HG02678 (cell line): ENCODE data around the gene MC1R.
"Not testable (repeated sequence)": the region's sequence is repeated elsewhere in the genome, so short reads cannot be mapped to it uniquely, and the experiment has no call there.

Experiments
- ATAC-seq: cut with Tn5 transposase; IDR thresholded peaks from one replicate; pipeline ENCODE4 v1.9.1; 2021; ENCODE audit warnings: mild to moderate bottlenecking, moderate library complexity; ENCODE audit not compliant: unreplicated experiment

MC1R gene

DNA sequence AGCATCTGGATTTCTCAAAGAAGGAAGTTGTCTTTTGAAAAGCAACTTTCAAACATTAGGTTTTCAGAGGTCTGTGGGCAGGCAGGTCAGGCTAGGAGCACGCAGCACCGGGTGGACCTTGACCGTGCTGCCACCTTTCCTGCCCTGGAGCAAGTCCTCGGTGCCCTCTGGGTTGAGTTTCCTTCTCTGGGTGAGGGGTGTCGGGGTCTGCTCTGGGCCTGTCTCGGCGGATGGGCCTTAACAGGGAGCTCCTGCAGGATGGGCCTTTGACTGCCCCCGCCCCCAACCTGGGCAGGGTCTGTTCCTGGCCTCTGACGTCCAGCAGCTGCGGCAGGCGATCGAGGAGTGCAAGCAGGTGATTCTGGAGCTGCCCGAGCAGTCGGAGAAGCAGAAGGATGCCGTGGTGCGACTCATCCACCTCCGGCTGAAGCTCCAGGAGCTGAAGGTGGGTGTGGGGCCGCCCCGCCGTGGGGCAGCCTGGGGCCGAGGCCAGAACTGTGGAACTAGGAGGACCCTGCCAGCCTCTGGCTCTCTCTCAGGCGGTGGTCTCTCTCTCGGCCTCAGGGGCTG lies 38.6 kb downstream of the MC1R start:
- ATAC-seq = no peak

DNA sequence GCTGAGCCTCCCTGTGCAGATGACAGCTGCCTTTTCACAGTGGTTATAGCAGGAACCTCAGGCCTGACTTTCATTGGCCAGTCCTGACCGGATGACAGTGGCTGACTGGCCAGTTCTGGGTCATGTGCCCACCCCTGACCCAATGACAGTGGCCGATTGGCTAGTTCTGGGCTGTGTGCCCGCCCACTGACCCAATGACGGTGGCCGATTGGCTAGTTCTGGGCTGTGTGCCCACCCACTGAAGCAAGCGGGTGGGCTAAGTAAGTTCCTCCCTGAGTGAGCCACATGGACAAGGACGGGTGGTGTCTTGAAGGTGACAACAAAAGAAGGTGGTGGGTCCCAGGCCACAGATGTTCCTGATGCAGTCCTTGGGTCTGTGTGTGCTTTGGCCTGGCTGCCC lies 39.4 kb downstream of the MC1R start:
- ATAC-seq = no peak

DNA sequence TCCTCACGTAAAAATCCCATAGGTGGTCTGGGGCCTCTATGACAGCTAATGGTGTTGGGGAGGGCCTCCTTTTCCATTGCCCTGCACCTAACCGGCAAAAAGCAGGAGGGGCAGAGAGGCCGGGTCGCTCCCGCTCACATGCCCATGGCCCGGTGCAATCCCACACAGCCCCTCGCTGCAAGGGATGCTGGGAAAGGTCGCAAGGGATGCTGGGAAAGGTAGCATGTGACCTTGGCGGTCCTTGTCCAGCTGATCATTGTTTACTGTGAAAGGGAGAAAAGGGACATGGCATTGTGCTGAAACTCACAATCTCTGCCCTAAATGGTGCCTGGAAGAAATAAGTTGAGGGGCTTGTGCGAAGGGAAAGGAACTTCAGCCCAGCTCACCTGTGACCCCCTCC lies 39.9 kb downstream of the MC1R start:
- ATAC-seq = no peak

DNA sequence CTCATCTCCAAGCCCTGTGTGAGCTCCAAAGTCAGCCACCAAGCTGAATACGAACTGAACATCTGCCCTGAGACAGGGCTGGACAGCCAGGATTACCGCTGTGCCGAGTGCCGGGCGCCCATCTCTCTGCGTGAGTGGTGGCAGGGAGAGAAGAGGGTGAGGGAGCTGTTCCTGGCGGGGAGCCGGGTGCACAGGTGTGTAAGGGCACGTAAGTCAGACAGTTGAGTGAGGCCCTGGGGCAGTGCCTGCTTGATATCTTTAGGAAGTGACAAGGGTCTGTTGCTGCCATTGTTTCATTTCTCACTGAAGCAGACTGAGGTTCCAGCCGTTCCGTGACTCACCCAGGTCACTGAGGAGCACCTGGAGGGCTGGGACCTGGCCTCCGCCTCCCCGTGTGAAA lies 42.3 kb downstream of the MC1R start:
- no peak for ATAC-seq

DNA sequence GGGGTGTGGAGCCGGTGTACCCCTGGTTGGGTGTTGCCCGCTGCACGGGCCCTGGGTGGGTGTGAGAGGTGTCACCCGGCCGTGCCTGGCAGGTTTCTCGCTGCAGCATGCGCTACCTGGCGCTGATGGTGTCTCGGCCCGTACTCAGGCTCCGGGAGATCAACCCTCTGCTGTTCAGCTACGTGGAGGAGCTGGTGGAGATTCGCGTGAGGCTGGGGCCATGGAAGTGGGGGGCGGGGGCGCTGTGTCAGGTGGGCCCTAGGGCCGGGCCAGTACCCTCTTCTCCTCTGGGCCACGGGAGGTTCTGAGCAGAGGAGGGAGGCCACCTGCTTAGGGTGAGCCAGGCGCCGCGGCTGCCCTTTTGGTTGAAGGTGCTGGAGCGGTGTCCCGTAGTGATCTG lies 43.3 kb downstream of the MC1R start:
- ATAC-seq = no peak

DNA sequence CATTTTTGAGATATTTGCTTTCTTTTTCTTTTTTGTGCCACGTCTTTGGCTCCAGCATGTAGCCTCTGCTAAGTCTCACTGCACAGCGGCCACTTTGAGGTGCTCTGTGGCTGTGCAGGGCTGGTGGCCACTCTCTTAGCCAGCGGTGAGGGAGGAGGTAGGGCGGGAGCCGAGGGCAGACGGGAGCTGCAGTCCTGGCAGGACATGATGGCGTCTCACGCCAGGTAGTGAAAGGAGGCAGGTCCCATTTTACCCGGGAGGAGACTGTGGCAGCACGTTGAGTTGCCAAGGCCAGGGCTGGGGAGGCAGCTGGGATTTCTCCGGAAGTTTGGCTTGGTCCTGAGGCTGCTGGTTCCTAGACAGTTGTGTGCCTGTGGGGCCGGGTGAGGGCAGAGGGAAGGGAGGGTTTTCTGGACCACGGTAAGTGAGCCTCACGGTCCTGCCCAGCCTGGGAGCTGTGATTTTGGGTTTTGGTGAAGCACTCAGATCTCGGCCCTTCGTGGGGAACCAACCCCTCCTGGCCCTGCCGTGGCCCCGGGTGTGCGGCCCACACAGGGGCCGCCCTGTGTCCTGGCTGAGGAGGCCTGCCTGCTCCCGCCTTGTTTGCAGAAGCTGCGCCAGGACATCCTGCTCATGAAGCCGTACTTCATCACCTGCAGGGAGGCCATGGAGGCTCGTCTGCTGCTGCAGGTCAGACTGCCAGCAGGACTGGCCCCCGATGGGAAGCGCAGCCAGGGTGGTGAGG lies 44.3 kb downstream of the MC1R start:
- ATAC-seq = no peak

DNA sequence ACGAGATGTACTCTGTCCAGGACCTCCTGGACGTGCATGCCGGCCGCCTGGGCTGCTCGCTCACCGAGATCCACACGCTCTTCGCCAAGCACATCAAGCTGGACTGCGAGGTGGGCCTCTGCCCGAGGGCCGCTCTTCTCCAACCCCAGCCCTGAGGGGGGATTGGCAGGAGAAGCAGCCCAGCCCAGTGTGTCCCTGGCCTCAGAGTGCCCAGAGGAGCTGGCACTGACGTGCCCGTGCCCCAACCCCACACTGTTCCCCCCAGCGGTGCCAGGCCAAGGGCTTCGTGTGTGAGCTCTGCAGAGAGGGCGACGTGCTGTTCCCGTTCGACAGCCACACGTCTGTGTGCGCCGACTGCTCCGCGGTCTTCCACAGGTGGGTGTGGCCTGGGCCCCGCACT lies 45.5 kb downstream of the MC1R start:
- ATAC-seq = no peak

DNA sequence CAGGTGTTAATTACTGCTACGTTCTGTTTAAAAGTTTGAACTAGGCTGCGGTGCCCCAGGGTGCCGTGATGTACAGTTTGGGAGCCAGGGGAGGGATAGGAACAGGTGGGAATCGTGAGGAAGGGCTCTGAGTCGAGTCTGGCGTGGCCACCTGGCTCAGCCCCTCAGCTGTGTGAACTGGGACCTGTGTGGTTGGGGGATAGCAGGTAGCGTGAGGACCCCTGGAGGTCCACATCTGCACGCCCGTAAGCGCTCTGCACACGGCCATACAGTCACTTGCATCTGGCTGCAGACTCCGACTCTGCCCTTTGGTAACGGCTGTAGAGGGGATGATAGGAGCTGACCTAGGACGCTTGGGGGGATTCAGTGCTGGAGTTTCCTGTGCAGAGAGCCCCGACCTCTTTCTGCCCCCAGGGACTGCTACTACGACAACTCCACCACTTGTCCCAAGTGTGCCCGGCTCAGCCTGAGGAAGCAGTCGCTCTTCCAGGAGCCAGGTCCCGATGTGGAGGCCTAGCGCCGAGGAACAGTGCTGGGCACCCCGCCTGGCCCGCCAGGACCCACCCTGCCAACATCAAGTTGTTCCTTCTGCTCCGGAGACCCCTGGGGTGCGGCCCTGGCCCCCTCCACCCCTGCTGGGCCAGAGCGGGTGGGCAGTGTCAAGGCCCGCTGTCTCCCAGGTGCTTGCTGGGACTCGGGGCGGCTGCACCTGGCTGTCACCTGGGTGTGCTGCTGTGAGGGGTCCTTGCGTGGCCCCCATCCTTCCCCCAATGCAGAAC lies 47.0 kb downstream of the MC1R start:
- no peak for ATAC-seq

DNA sequence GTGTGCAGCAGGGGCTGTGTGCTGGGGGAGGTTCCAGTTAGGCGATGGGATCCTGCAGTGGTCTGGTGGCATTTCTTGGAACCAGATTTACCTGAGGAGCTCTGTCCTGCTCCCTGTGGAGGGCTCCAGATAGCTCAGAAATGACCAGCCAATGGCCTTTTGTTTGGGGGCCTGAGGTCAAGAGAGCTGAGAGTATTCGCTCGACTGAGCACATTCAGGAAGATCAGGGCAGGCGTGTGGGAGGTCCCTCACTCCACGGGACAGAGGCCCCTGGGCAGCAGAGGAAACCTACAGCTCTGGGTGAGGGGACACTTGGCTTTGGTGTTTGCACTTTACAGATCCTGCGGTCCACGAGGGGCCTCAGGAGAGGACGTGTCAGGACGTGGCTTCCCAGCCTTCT lies 48.1 kb downstream of the MC1R start:
- no peak for ATAC-seq

DNA sequence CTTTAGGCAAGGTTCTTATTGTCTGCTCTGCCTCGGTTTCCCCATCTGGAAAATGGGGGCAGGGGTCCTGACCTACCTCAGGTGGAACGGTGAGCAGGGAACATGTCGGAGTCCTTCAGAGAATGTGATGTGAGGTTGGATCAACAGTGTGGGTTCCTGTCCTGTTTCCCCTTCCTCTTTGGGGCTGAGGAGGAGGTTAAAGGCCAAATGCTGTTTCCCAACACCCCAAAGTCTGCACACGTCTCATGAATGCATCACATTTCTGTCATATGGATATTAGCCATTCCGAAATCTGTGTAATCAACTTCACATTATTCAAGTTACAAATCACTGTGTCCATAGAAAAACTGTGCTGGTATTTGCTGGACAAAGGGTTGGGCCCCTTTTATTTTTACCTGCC lies 48.8 kb downstream of the MC1R start:
- ATAC-seq = not testable (repeated sequence)

DNA sequence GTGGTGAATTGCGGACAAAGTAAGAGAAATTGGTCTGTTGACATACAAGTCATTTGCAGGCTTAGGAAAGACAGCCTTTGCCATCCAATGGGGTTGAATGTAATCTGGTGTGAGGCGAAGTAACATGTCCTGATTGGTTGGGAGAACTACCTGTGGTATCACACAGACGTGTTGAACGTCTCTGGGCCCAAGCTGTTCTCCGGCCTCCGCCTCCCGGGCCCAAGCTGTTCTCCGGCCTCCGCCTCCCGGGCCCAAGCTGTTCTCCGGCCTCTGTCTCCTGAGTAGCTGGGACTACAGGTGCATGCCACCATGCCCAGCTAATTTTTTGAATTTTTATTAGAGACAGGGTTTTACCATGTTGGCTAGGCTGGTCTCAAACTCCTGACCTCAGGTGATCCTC lies 49.4 kb downstream of the MC1R start:
- not testable (repeated sequence) for ATAC-seq

DNA sequence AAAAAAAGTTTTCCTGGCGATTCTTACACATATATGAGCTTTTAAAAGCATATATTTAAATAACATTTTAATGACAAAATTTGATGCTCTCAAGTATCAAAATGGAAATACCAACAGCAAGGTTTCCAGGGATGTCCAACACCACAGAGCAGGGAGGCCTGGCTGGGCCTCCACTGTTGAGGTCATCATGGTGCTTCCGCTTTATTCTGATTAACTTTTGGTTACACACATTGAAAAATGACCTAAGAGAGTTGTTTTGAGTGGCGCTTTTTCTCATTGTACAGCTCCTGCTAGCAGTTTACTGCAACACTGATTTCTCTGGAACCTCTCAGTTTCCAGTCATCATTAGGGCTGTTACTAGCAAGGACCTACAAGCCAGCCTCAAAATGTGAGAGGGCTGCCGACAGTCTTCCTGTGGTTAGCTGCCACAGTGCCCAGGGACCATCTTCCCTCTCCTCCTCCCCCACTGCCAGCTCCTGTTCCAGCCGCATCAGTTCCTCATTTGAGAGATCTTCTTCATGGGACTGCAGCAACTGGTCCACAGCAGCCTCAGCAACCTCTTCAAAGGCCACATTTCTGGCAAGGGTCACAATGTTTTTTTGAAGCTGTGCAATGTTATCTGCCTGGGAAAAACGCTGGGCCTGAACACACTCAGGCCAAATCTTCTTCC lies 51.2 kb downstream of the MC1R start:
- ATAC-seq = no peak
